Activated naive CD8-positive, alpha-beta T cell treated with anti-CD3 and anti-CD28 coated beads for 36 hours (primary cell): Measurements from ENCODE around the gene ADAMTS9. TPM values are rescaled to one million over a fixed set of nuclear protein-coding genes. Genes with fewer than 3 reads are reported as not detected.
"Not testable (repeated sequence)": the region's sequence is repeated elsewhere in the genome, so short reads cannot be mapped to it uniquely, and the experiment has no call there.

Experiments used
- DNase-seq: peaks from one replicate; pipeline ENCODE4 v3.0.0; 2021
- H3K27ac Mint-ChIP-seq: one replicate; pipeline ENCODE4 v1.8.0; 2022; ENCODE audit warnings: mild to moderate bottlenecking, moderate library complexity, mixed read lengths
- H3K27me3 Mint-ChIP-seq: one replicate; pipeline ENCODE4 v1.8.0; 2022; ENCODE audit warnings: mild to moderate bottlenecking, mixed read lengths
- H3K36me3 Mint-ChIP-seq: one replicate; pipeline ENCODE4 v1.8.0; 2021; ENCODE audit warnings: mild to moderate bottlenecking, mixed read lengths
- H3K4me1 Mint-ChIP-seq: one replicate; pipeline ENCODE4 v1.8.0; 2021; ENCODE audit warnings: mixed read lengths
- H3K4me3 Mint-ChIP-seq: one replicate; pipeline ENCODE4 v1.8.0; 2022; ENCODE audit warnings: mild to moderate bottlenecking, moderate library complexity, mixed read lengths
- H3K9me3 Mint-ChIP-seq: one replicate; pipeline ENCODE4 v1.8.0; 2022; ENCODE audit warnings: mixed read lengths
- total RNA-seq, 2 experiments: library from RNA; stranded (reverse); gene quantifications; one replicate each; pipeline ENCODE4 v1.2.3, GENCODE V29; 2021

The ADAMTS9 gene
- total RNA-seq, 2 experiments from 2014 or later = not detected

DNA sequence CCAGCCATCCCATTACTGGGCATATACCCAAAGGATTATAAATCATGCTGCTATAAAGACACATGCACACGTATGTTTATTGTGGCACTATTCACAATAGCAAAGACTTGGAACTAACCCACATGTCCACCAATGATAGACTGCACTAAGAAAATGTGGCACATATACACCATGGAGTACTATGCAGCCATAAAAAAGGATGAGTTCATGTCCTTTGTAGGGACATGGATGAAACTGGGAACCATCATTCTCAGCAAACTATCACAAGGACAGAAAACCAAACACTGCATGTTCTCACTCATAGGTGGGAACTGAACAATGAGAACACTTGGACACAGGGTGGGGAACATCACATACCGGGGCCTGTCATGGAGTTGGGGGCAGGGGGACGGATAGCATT is 142.6 kb downstream of the ADAMTS9 start:
- not testable (repeated sequence) for H3K9me3 Mint-ChIP-seq, H3K27ac Mint-ChIP-seq, H3K4me1 Mint-ChIP-seq, H3K4me3 Mint-ChIP-seq, DNase-seq, H3K36me3 Mint-ChIP-seq, H3K27me3 Mint-ChIP-seq

DNA sequence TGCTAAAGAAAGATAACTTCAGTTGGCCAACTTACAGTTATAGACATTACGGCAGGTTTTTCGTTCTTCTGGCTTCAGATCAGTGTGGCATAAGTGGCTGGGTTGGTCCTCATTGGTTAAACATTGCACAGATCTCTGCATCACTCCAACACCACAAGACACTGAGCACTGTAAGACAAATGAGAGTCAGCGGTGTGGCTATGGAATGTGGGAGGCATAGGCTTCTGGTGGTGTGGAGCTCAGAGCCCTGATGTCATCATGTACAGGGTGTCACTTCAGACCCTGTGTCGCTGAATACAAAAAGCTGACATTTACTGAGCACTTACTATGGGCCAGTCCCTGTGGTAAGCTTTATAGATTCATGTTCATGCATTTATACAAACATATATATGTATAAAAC is 146.0 kb downstream of the ADAMTS9 start:
- no peak overlapping the region for H3K27ac Mint-ChIP-seq
- DNase-seq = no peak
- H3K27me3 Mint-ChIP-seq = peaks cover 8% of the 10 kb centered on the region
- peaks cover 2% of the 10 kb centered on the region for H3K9me3 Mint-ChIP-seq
- H3K4me1 Mint-ChIP-seq = no peaks in the 10 kb centered on the region
- H3K36me3 Mint-ChIP-seq = no peaks in the 10 kb centered on the region
- no peak overlapping the region for H3K4me3 Mint-ChIP-seq

DNA sequence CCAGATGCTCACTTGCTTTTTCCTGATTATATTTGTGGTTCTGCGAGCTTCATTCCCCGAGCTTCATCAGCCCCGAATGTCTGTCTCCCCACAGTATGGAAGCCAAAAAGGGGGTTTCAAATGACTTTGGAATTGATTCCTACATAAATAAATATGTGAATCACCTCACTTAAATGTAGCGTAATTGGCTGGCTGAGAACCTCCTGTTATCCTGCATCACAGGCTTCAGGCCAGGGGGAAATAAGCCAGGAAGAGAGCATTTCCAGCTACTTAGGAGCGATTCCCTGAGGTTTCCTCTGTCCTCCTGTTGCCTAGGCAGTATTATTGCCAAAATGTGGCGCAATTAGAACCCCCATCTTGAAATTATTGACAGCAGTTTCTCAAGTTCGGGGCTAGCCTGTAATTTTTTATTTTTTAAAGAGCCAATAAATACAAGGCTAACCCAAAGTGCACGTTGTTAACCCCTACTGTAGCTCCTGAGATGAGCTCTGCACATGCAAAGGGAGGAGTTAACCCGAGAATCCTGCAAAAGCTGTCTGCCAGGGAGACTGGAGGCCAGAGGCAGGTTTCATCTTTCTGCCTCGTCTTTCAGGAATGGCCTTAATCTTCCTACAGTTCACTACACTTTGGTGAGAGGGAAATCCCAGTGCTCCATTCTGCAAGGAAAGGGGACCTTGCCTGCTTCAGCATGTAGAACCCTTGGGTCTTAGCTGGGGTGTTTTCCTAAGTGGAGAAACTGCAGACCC is 148.2 kb downstream of the ADAMTS9 start:
- Mint-ChIP-seq H3K27ac (no peak overlapping the region), H3K4me3 (no peak overlapping the region), H3K4me1 (no peaks in the 10 kb centered on the region), H3K9me3 (no peaks in the 10 kb centered on the region), H3K27me3 (peaks cover 8% of the 10 kb centered on the region), H3K36me3 (no peaks in the 10 kb centered on the region)
- DNase-seq = no peak

DNA sequence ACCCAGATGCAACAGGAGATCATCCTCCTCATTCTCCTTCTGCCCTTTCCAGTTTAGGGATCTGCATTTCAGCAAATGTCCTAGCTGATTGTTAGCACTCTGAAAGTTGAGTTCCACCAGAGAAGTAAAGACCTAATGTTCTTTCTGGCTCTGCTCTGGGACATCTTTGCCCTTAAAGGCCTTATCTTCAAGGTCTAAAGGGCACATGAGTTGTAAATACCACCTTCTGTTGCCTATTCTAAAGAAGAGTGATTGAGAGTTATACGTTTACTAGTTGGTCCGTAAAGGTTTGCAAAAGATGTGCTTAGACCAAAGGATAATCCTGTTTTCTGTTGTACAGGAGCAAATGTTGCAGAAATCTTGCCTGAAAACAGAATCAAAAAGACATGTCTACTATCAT is 151.6 kb downstream of the ADAMTS9 start:
- no peaks in the 10 kb centered on the region for H3K9me3 Mint-ChIP-seq
- H3K27me3 Mint-ChIP-seq = peaks cover 11% of the 10 kb centered on the region
- DNase-seq = no peak
- no peak overlapping the region for H3K4me3 Mint-ChIP-seq
- no peaks in the 10 kb centered on the region for H3K36me3 Mint-ChIP-seq
- H3K27ac Mint-ChIP-seq = no peak overlapping the region
- peaks cover 8% of the 10 kb centered on the region for H3K4me1 Mint-ChIP-seq

DNA sequence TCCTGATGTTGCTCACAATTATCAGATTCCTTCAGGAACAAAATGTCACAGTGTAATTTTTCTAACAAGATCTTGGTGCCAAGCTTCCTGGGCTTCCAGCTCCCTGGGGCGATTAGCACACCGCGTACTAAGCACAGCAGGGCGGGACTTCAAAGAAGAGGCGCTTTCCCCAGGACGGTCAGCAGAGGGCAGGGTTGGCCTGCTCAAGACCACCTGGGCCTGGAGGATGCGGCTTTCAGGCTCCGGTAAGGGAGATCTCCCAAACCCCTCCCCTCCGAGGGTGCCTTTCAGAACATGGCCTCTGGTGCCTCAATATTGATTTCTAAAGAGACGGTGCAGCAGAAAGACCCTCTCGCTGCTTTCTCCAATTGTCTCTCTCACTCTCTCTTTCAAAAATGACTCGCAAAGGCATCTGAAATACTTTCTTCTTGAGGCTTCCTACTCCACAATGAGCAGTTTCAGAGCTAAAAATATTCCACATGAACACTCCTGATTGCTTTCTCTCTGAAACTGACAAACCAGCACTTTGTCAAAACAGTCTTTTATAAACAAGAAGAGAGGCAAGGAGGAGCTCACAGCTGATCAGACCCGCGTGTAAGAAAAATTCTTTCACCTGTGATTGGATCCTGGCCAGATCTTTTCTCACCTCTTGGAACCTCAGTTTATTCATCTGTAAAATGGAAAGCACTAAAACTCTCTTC is 154.0 kb downstream of the ADAMTS9 start:
- Mint-ChIP-seq H3K36me3 (no peaks in the 10 kb centered on the region), H3K27ac (no peak overlapping the region), H3K27me3 (peaks cover 15% of the 10 kb centered on the region), H3K4me1 (peaks cover 8% of the 10 kb centered on the region), H3K4me3 (no peak overlapping the region), H3K9me3 (no peaks in the 10 kb centered on the region)
- peak; percentile 60 for DNase-seq

DNA sequence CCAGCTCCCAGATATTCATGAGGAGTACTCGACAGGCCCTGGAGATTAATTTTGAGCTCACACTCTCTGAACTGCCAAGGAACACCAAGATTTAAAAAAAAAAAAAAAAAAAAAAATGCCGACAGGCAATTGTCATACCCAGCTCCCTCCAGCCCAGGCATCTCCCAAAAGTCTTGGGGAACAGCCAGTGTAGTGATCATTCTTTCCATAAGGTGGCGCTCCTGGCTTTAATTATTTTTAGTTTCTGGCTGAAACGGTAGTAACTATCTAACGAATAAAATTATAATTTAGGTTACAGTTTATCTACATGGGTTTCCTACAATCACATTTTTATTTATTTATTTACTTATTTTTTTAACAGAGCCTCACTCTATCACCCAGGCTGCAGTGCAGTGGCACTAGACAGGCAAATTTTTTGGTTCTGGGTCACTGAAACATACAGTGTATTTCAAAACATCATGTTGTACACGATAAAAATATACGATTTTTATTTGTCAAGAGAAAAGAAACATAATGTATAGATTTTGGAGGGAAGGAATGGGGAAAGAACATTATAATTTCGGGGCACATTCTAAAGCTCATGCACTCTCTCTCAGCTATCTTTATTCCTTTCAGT is 157.3 kb downstream of the ADAMTS9 start:
- Mint-ChIP-seq H3K9me3 (no peaks in the 10 kb centered on the region), H3K27me3 (peaks cover 20% of the 10 kb centered on the region), H3K4me3 (no peak overlapping the region), H3K36me3 (no peaks in the 10 kb centered on the region), H3K27ac (no peak overlapping the region), H3K4me1 (peaks cover 8% of the 10 kb centered on the region)
- DNase-seq = peak; percentile 8

DNA sequence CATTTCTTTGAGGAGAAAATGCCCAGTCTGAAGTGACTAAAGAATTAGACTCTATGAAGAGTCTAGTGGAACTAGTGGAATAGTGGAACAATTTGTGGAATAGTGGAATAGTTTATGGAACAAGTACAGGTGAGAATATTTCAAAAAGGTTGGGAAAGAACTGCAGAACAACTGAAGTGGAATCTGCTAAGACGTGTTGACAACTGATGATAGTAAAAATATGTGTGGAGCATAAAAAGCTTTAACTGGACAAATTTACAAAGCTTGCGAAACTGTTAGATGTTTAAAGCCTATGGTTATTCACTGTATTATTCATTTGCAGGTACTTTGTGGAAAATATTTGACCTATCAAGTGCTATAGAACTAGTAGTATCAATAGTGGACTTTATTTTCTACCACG is 164.5 kb downstream of the ADAMTS9 start:
- Mint-ChIP-seq H3K27me3 (peaks cover 10% of the 10 kb centered on the region), H3K9me3 (peaks cover 6% of the 10 kb centered on the region), H3K4me1 (no peaks in the 10 kb centered on the region), H3K27ac (no peak overlapping the region), H3K4me3 (no peak overlapping the region), H3K36me3 (no peaks in the 10 kb centered on the region)
- DNase-seq = no peak

DNA sequence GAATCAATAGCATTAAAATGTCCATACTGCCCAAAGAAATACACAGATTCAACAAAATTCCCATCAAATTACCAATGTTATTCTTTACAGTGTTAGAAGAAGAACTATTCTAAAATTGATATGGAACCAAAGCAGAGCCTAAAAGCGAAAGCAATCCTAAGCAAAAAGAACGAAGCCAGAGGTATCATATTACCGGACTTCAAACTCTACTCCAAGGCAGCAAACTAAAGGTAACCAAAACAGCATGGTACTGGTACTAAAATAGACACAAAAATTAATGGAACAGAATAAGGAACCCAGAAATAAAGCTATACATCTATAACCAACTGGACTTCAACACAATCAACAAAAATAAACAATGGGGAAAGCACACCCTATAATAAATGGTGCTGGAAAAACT is 167.5 kb downstream of the ADAMTS9 start:
- H3K4me3 Mint-ChIP-seq = no peak overlapping the region
- peaks cover 6% of the 10 kb centered on the region for H3K9me3 Mint-ChIP-seq
- H3K36me3 Mint-ChIP-seq = no peaks in the 10 kb centered on the region
- DNase-seq = no peak
- H3K27ac Mint-ChIP-seq = no peak overlapping the region
- H3K27me3 Mint-ChIP-seq = peaks cover 4% of the 10 kb centered on the region
- no peaks in the 10 kb centered on the region for H3K4me1 Mint-ChIP-seq

DNA sequence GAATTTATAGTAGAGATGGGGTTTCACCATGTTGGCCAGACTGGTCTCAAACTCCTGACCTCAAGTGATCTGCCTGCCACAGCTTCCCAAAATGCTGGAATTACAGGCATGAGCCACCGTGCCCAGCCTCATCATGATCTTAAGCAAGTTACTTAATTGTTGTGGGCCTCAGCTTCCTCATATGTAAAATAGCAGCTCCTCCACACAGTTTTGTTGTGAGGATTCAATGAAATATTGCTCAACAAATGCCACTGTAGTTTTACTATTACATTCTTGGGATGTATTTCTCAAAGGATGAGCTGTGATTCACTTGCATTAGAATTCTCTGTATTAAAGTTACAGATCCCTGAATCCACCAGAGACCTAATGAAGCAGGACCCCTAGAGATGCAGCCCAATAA is 168.8 kb downstream of the ADAMTS9 start:
- Mint-ChIP-seq H3K4me3 (no peak overlapping the region), H3K36me3 (no peaks in the 10 kb centered on the region), H3K27me3 (peaks cover 4% of the 10 kb centered on the region), H3K4me1 (no peaks in the 10 kb centered on the region), H3K27ac (no peak overlapping the region), H3K9me3 (peaks cover 5% of the 10 kb centered on the region)
- DNase-seq = no peak

DNA sequence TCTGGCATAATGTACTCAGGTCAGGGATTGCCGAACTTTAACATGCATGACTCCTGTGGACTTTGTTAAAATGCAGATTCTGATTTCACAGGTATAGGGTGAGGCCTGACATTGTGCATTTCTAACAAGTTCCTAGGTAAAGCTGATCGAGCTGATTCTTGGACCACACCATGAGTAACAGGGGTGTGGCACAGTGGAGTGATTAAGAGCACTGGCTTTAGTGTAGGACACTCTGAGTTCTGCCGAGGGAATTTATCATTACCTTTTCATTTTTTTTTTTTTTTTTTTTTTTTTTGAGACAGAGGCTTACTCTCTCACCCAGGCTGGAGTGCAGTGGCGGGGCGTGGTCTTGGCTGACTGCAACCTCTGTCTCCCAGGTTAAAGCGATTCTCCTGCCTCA is 169.3 kb downstream of the ADAMTS9 start:
- Mint-ChIP-seq H3K36me3 (no peaks in the 10 kb centered on the region), H3K4me1 (no peaks in the 10 kb centered on the region), H3K9me3 (peaks cover 3% of the 10 kb centered on the region), H3K27ac (no peak overlapping the region), H3K4me3 (no peak overlapping the region), H3K27me3 (peaks cover 4% of the 10 kb centered on the region)
- DNase-seq = no peak

DNA sequence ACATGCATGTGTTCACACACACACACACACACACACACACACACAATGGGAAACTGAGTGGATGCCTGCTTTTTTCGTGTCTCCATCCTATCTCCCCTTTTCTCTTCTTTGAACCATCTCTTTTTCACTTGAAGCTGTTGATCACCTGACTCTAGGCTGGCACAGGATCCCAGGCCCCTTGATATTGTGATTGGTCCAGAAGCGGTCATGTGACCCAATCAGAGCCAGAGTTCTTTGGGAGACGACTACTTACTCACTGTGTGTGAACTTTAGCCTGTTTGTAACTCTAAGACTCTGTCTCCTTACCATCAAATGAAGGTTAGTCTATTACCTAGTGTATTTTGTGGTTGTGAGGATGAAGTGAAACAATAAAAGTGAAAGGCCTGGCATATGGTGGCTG is 172.9 kb downstream of the ADAMTS9 start:
- Mint-ChIP-seq H3K27ac (no peak overlapping the region), H3K4me1 (no peaks in the 10 kb centered on the region), H3K36me3 (no peaks in the 10 kb centered on the region), H3K9me3 (no peaks in the 10 kb centered on the region), H3K4me3 (no peak overlapping the region), H3K27me3 (peaks cover 4% of the 10 kb centered on the region)
- no peak for DNase-seq

DNA sequence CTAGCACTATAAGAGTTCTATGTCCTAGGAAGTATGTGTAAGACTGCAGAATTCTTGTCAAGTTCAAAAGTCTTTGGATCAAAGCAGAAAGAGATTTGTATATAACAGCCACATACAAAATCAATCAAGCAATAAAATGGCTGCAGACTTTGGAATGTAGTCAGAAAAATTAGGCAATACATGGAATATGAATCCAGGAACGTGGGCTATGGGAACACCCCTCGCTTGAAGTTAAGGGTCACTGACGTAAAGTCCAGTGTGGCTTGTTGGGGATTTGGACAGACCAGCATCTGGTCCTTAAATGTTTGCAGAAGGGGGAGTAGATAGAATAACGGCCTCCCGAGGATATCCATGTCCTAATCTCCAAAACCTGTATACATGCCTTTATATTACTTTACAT is 178.6 kb downstream of the ADAMTS9 start:
- no peaks in the 10 kb centered on the region for H3K36me3 Mint-ChIP-seq
- H3K27me3 Mint-ChIP-seq = peaks cover 13% of the 10 kb centered on the region
- no peak overlapping the region for H3K27ac Mint-ChIP-seq
- DNase-seq = no peak
- peaks cover 6% of the 10 kb centered on the region for H3K4me1 Mint-ChIP-seq
- peaks cover 2% of the 10 kb centered on the region for H3K9me3 Mint-ChIP-seq
- H3K4me3 Mint-ChIP-seq = no peak overlapping the region

DNA sequence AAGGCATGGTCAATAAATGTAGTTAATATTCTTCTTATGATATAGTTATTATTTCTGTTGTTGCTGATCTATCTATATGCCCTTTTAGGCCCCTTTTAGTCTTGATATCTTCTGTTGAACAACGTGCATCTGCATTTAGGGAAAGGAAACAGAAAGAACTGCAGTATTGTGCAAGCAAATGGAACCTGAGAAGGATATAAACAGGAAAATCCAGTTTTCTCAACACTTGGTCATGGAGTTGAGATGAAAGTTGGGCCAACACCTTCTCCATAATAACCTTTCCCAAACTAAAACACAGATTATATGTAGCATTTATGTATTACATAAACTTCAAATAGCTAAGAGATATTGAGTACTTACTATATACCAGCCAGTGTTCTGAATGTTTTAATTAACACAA is 179.7 kb downstream of the ADAMTS9 start:
- DNase-seq = no peak
- H3K9me3 Mint-ChIP-seq = peaks cover 2% of the 10 kb centered on the region
- no peaks in the 10 kb centered on the region for H3K36me3 Mint-ChIP-seq
- H3K4me3 Mint-ChIP-seq = no peak overlapping the region
- H3K4me1 Mint-ChIP-seq = peaks cover 6% of the 10 kb centered on the region
- no peak overlapping the region for H3K27ac Mint-ChIP-seq
- H3K27me3 Mint-ChIP-seq = peaks cover 14% of the 10 kb centered on the region

DNA sequence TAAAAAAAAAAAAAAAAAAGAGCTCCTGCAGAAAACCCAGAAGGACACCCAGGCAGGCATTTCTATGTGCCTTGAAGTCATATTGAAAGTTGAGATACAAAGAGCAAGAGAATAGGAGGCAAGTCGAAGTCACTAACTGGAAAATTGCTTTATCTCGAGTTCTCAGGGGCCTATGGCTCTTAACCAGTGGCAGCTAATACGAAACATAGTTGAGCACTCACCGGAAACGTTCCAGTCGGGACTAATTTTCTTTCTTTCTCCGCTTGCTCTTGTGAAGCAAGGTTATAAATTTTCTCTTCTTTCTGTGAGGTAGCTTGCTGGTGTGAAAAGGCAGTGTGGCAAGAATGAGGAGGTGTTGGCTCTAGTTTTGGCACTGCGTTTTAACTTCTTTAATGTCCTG is 181.5 kb downstream of the ADAMTS9 start:
- Mint-ChIP-seq H3K4me3 (no peak overlapping the region), H3K4me1 (peaks cover 6% of the 10 kb centered on the region), H3K27ac (no peak overlapping the region), H3K9me3 (peaks cover 2% of the 10 kb centered on the region), H3K36me3 (no peaks in the 10 kb centered on the region), H3K27me3 (peaks cover 14% of the 10 kb centered on the region)
- DNase-seq = no peak

DNA sequence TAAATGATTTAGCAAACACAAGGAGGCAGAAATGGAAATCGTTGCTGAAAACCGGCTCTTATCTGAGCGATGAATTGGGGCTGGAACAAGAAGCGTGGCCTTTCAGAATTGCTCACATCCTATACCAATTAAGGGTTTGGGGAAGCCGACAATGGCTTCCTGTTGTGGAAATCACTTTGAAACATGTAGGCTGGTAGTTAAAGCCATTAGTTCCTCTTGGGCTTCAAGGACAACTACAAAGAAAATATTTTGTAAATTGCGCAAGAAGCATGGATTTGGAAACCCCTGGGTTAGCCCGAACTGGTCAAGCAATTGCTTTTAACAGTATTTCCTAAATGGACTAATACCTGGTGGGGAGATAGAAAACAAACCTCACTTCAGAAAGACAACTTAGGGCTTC is 182.4 kb downstream of the ADAMTS9 start:
- no peak for DNase-seq
- peaks cover 2% of the 10 kb centered on the region for H3K9me3 Mint-ChIP-seq
- no peak overlapping the region for H3K27ac Mint-ChIP-seq
- H3K4me3 Mint-ChIP-seq = no peak overlapping the region
- H3K4me1 Mint-ChIP-seq = peaks cover 6% of the 10 kb centered on the region
- H3K27me3 Mint-ChIP-seq = peaks cover 14% of the 10 kb centered on the region
- H3K36me3 Mint-ChIP-seq = no peaks in the 10 kb centered on the region

DNA sequence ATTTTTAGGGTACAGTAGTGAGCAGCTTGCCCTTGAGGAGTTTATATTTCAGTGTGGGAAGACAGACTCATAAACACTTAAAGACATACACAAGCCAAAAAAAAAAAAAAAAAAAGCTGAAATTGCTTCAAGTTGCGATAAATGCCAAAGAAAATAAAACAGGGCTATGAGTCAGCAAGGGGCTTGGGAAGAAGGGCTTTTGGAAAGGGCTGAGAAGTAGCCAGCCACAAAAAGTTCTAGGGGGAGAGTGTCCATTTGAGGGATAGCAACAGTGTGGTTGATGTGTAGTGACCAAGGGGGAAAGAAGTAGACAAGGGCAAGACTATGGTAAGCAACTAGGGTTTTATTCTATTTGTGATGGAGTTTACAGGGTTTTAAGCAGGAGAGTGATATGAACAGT is 185.5 kb downstream of the ADAMTS9 start:
- no peak for DNase-seq
- Mint-ChIP-seq H3K4me1 (peaks cover 6% of the 10 kb centered on the region), H3K9me3 (peaks cover 2% of the 10 kb centered on the region), H3K36me3 (no peaks in the 10 kb centered on the region), H3K27ac (no peak overlapping the region), H3K27me3 (peaks cover 24% of the 10 kb centered on the region), H3K4me3 (no peak overlapping the region)
